ENCODE results near the gene LYZL2.
A peak's percentile ranks its signal among the peaks of the same experiment; 100 is the strongest.
"Not testable (repeated sequence)": the region's sequence is repeated elsewhere in the genome, so short reads cannot be mapped to it uniquely, and the experiment has no call there.

LYZL2 gene

GRCh38 chr10:30629653-30630052, at the start of gene LYZL2:
Gene LYZL2, minus strand, starts transcription at chr10:30629753. Its CDS starts 2,838 bp downstream, at chr10:30626915.
- DNase-seq = no peak

DNA sequence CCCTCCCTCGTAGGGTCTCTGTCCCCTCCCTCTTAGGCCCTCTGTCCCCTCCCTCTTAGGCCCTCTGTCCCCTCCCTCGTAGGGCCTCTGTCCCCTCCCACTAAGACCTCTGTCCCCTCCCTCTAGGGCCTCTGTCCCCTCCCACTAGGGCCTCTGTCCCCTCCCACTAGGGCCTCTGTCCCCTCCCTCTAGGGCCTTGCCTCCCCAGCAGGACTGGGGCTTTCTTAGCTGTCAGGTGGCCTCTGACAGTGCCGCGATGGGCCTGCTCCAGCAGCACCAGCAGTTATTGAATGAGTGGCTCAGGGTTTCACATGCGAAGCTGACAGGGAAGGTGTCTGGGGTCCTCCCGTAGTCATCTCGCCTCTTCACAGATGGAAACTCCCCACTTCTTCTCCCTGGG, 48.1 kb upstream of the LYZL2 start:
- not testable (repeated sequence) for DNase-seq

DNA sequence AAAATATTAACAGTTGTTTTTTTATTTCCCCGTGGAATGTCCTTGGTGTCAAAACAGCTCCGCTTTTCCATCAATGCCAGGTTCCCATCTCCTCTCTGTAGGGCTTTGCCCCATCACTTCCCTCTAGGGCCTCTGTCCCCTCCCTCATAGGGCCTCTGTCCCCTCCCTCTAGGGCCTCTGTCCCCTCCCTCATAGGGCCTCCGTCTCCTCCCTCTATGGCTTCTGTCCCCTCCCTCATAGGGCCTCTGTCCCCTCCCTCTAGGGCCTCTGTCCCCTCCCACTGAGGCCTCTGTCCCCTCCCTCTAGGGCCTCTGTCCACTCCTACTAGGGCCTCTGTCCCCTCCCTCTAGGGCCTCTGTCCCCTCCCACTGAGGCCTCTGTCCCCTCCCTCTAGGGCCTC, 47.6 kb upstream of the LYZL2 start:
- not testable (repeated sequence) for DNase-seq

DNA sequence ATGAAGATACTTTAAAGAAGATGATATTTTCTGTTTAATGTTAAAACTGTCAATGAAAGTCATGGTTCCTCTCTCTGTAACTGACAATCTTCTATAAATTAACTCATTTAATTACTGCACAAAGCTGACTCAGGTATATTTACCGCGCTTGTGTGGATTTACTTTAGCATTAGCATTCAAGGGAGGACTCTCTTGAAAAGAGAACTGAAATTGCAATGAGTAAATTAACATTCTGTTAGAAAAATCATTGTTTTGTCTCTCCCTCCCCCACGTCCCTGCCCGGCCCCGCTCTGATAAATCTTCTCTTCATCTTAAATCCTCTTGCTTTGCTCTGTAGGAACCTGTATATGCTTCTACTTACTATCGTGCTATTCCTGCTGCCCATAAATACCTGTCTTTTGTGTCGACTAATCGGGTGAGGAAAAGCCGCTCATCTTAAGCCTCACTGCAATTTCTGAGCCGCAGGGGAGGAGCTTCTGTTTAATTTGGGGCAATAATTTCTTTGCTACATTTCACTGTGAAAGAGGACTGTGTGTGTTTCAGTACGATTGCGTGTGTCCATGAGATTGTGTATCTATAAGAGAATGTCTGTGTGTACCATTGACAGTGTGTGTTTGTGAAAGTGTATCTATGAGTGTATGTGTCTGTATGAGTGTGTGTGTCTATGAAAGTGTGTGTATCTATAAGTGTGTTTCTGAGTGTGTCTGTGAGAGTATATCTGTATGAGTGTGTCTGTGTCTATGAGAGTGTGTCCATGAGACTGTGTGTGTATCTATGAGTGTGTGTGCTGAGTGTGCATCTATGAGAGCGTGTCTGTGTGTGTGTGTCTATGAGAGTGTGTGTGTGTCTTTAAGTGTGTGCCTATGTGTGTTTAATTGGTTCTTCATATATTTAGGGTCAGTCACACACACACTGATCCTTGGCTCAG, 46.5 kb upstream of the LYZL2 start:
- no peak for DNase-seq

DNA sequence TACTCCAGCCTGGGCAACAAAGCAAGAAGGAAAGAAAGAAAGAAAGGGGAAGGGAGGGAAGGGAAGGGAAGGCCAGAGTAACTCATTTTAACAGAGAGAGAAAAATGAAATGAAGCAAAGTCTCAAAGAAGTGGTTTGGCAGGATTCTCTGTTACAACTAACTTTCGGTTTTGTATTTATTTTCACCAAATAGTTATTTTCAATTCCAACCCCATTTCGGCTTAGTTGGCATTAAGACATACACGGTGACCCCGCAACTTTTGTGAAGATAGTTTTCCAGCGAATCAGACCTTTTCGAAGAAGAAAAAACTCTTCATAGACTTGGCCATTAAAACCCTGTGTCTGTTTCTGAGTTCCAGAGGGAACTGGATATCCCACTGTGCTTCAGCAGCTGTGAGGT, 45.2 kb upstream of the LYZL2 start:
- no peak for DNase-seq

DNA sequence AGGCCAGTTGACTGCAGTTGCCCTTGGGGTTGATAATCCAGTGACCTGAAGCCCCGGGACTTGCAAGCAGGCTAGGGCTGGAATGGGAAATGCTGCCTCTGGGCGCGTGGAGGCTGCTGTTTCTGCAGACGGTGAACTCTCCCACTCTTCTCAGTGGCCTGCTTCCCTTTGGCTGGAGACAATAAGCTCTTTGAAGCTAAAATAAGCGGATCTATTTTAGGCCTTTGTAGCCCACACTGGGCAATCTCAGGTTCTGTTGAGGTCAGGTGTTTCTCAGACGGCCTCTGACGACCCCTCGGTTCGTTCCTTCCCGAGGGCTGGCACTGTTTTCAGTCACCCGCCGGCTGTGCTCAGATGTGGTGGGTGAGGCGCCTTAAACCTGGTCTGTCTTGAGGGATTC, 43.7 kb upstream of the LYZL2 start:
- not testable (repeated sequence) for DNase-seq

DNA sequence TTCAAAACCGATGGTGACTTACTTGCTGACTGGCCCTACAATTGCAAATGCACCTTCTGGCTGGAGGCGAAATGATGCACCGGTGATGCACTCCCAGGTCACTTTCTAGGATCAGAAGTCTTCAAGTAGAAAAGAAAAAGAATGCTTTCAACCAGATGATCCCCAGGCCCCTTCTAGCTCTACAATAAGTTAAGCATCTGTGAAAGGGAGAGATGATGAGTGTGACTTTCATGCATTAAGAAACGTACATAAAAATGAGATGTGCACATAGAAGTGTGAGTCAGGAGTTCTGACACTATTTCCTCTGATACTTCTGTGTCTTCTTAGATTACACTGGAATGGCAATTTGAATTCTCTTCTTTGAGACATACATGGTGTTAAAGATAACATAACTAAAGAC, 42.8 kb upstream of the LYZL2 start:
- not testable (repeated sequence) for DNase-seq

- peak; percentile 69 for DNase-seq
These were observed 41.6 kb upstream of the LYZL2 start for GRCh38 chr10:30671026-30671616.

DNA sequence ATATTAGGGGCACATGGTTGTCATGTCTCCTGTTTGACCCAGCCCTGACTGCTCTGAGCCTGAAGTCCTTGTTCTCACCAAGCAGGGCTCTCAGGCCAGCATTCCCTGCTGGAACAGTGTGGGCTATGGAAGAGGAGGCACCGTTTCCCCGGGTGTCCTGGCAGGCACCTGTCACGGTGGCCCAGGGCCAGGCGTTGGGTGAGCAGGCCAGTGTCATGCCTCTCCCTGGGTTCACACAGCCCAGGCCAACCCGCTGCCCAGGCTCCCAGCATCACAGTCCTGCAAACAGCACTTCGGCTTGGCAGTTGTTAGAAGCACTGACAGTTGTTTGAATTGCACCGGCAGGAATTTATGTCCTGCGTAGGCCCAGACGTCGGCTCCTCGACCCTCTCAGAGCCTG, 38.4 kb upstream of the LYZL2 start:
- DNase-seq = not testable (repeated sequence)

DNA sequence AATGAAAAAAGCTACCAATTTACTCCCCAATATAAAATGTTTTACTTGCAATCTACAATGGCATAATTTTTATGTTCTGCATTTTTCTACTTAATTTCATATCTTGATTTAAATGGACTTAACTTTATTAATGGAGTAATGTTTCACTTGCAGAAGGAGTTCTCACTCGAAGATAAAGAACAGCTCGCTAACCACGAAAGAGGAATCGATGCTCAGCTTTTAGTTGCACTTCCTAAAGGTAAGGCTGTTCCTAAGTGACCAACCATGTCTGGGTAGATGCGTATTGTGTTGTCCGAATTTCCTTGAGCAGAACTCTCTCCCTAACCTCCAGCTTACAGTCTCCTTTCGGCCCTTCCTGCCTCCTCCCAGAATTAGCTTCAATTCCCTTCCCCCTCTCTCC, 33.9 kb upstream of the LYZL2 start:
- peak; percentile 56 for DNase-seq

- peak; percentile 74 for DNase-seq
These were observed 33.3 kb upstream of the LYZL2 start for GRCh38 chr10:30662814-30663213.

GRCh38 chr10:30660314-30660713, 30.8 kb upstream of the LYZL2 start:
- not testable (repeated sequence) for DNase-seq

DNA sequence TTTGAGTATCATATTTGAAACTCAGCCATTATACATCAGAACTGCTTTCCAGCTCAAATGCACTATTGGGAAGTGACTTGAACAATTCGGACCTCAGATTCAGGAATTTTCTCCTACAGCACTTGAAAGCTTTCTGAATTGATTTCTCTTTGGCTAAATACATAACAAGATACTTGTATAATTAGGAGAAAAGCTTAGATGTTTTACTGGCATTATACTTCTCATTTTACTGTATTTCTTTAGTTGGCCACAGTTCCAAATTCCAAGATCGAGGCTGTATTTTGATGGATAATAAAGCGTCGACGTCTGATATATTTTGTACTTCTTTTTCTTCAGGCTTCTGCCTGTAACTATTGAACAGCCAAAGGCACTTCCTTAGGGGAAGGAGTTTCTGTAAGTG, 26.7 kb upstream of the LYZL2 start:
- no peak for DNase-seq

GRCh38 chr10:30655001-30655400, 25.4 kb upstream of the LYZL2 start:
- DNase-seq = not testable (repeated sequence)

DNA sequence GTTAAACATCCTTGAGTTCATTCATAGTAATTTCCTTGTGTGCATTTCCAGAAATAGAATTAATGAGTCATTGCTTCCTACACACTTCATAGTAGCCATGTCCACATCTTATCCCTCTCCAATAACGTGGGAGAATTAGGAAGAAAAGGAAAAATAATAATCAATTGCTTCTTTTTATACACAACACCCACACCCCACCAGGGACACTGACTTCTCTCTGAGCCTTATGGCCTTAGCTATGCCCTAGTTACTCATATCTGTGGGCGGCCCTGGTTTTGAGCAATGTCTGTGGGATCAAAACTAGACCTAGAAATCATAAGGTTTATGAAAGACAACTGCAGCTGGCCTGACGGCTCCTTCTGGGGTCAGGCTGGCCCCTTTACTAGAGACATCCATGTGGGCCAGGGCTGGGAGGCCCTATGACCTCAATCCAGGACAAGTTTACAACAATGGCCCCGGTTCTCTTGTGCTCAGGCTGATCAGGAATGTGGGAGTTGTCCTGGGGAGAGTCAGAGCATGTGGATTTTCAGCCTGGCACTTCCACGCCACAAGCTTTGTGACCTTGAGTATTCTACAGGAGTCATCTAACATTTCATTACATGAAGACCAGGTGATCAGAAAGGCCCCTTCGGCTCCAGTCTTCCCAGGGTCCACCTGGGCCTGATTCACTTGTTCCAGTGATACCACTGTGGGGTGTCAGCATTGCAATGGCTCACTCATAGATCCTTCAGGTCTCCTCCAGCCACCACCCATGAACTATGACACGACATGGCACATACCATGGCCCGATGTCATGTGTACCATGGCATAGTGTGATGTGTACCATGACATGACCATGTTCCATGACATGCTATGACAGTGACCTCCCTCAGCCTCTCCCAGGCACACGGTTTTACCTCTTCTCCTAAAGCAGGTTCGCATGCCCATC, 22.2 kb upstream of the LYZL2 start:
- DNase-seq = peak; percentile 90

DNA sequence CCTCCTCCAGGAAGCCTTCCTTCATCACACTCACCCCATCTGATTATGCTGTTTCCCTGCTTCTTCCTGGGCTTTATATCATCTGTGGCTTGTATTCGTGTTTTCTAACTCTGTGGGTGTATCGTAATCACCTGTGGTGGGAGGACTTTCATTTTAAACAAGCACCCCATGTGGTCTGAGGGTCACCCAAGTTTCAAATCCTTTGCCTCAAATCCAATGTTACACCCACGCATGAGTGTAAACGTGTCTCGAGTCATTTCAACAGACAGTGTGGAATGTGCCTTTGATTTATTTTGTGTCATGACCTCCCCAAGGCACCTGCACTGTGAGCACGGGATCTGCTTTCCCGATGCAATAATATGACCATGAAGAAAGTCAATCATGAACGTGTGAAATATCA, 17.5 kb upstream of the LYZL2 start:
- DNase-seq = no peak

DNA sequence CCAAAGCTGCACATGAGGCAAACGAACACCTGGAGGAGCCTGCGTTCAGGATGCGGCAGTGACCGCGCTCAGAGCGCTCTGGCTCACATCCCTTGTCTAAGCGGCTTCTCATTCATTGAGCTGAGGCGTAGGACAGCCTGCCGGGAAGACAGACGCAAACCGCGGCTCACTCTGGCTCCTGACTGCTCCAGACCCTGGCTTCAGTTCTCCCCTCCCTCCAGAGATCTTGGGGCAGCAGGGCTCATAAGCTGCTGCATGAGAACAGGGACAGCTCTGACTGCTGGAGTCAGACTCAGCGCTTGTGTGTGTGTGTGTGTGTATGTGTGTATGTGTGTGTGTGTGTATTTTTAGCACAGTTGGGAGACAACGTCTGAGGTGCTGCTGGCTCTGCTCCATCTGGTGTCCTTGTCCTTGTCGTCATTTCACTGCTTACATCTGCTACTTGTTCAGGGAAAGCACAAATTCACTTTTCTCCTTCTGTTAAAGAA, 15.8 kb upstream of the LYZL2 start:
- DNase-seq = no peak

- DNase-seq = not testable (repeated sequence)
These were observed 14.9 kb upstream of the LYZL2 start for GRCh38 chr10:30644408-30644861.

DNA sequence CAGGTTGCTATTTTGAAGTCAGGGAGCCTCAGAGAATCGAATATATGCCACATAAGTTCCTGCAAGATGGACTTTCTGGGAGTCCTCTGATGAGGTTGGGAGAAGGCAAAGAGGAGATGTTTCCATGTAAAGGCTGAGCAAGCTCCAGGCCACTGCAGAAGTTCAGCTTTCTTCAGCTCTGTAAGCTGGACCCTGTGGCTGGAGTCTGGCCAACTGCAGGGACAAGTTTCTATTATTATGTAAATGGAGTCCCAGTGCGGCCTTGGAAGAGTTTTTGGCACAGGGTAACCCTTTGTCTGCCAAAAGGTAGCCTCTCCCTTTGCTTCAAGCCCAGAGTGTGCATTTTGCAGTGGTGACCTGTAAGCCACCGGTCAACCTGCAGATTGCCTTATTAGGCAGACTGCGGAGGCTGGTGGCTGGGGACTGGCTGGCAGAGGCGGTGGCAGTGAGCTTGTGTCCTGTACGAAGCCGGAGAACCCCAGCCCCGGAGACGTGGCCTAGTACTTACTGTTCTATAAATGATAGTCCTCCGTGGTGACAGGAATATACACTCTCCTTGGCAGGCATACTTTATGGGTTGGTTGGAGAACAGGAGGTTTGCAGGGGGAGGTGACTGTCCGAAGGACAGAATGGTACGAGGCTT, 14.1 kb upstream of the LYZL2 start:
- DNase-seq = not testable (repeated sequence)

DNA sequence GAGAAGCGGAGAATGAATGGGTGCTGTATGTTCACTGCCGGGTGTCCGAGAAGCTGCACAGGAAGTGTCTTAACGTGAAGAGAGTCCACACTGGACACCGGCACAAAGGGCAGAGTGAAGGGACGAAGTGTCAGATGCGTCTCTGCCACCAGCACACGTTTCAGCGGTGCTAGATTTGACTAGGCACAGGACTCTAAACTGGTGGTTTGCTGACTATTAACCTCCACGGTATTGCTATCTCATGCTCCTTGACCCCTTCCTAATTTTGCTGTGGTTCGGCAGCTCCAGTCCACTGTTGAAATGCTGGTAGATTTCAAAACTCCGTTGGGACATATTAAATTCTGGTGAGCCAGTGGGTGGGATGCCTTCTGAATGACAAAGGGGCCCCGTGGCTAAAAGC, 13.3 kb upstream of the LYZL2 start:
- DNase-seq = not testable (repeated sequence)

GRCh38 chr10:30639946-30640786, 10.6 kb upstream of the LYZL2 start:
- peak; percentile 61 for DNase-seq

All from inflammatory macrophage treated with lipopolysaccharide for 4 hours (primary cell).